HG02798 (cell line): ENCODE data around the gene CSNK1G2.

ENCODE experiments used
- ATAC-seq: cut with Tn5 transposase; IDR thresholded peaks from one replicate; pipeline ENCODE4 v1.9.1; 2021; ENCODE audit warnings: mild to moderate bottlenecking; ENCODE audit not compliant: unreplicated experiment, poor library complexity

The CSNK1G2 gene

DNA sequence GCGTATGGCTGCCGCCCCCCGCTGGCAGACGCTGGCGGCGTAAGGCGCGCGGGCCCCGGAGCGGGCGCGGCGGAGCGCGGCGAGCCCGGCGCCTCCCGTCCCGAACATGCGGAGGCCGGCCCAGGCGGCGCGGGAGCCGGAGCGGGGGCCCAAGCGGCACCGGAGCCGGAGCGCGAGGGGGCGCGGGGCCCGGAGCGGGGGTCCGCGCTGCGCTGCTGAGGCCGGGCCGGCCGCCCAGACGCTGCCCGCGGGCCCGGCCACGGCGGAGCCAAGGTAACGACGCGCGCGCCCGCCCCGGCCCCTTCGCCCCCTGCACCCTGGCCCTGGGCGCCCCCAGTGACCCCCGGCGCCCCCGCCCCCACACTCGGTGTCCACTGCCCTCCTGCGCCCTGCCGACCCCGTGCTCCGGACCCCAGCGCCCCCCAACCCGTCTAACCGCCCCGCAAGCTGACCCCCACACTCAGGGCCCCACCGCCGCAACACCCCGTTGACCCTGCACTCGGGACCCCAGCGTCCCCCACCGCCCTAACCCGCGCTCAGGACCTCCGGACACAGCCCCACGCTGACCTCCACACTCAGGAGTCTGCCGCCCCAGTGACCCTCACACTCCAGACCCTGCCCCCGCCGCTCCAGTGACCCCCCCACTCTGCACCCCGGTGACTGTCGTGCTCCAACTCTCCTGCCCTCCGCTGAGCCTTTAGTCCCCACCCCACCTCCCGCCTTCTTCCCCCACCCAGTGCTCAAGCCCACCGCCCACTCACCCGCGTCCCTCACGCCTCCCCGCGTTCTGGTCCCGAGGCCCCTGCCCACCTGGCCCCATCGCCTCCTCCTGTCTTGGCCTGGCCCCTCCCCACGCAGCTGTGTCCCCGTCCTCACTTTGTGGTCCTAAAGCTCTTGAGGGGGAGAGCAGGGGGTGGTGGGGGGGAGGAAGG lies at the start of gene CSNK1G2:
TSS of gene CSNK1G2 (plus strand) at position 27 of the 932 bp plus-strand sequence. CDS start 28,601 bp downstream, outside the sequence.
- ATAC-seq, result no peak

GRCh38 chr19:1893791-1894190 lies 47.2 kb upstream of the CSNK1G2 start:
- no peak for ATAC-seq

- no peak for ATAC-seq
Observed at GRCh38 chr19:1896508-1896907, 44.5 kb upstream of the CSNK1G2 start.

DNA sequence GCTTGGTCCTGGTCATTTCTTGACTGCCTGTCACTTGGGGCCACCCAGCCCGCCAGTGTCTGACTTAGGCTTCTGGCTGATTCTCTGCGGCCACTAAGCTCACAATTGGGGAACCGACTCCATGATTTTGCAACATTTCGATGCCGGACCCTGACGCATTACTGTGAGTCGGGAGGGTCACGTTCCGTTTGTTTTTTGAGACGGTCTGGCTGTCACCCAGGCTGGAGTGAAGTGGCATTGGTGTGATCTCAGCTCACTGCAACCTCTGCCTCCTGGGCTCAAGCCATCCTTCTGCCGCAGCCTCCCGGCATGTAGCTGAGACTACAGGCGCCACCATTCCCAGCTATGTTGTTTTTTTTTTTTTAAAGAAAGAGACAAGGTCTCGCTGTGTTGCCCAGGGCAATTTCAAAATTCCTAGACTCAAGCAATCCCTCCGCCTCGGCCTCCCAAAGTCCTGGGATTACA lies 39.0 kb upstream of the CSNK1G2 start:
- ATAC-seq, result no peak

DNA sequence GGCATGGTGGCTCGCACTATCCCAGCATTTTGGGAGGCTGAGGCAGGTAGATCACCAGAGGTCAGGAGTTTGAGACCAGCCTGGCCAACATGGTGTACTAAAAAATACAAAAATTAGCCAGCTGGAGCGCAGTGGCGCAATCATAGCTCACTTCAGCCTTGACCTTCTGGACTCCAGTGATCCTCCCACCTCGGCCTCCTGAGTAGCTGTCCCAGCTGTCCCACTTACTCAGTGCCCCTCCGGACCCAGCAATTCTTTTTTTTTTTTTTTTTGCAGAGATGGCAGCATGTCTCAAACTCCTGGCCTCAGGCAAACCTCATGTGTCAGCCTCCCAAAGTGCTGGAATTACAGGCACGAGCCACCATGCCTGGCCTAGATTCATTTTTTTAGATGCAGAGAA lies 38.0 kb upstream of the CSNK1G2 start:
- no peak for ATAC-seq

- ATAC-seq, result no peak
Observed at GRCh38 chr19:1904860-1905109, 36.2 kb upstream of the CSNK1G2 start.

GRCh38 chr19:1905110-1905862 lies 35.7 kb upstream of the CSNK1G2 start, which contains the start of the genes ADAT3 and SCAMP4:
TSS of gene ADAT3 (plus strand) at chr19:1905399. CDS start at chr19:1912048, 6,649 bp downstream.
TSS of gene SCAMP4 (plus strand) at chr19:1905399. CDS start at chr19:1915020, 9,621 bp downstream.
- peak; percentile 90 for ATAC-seq

- no peak for ATAC-seq
Observed at GRCh38 chr19:1905863-1906375, 35.1 kb upstream of the CSNK1G2 start.

DNA sequence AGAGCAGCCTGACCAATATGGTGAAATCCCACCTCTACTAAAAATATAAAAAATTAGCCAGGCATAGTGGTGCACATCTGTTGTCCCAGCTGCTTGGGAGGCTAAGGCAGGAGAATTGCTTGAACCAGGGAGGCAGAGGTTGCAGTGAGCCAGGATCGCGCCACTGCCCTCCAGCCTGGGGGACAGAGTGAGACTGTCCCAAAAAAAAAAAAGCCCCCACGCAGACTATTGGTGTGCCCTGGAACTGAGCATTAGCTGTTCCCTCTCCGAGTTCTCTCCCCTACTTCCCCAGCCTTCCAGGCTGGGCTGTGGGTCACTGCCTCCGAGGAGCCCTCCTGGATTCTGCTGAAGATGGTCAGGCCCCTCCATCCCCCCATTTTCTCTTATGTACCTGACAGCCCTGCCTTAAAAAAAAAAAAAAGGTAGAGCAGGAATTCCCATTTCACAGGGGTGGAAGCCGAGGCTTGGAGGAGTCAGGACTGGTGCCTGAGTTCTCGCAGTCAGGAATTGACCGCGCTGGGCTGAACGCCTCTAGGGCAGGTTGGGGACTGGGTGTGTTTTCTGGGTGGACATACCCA lies 33.9 kb upstream of the CSNK1G2 start:
- ATAC-seq, result no peak

- no peak for ATAC-seq
Observed at GRCh38 chr19:1907563-1908363, 33.2 kb upstream of the CSNK1G2 start.

- no peak for ATAC-seq
Observed at GRCh38 chr19:1908364-1908678, 32.7 kb upstream of the CSNK1G2 start.

DNA sequence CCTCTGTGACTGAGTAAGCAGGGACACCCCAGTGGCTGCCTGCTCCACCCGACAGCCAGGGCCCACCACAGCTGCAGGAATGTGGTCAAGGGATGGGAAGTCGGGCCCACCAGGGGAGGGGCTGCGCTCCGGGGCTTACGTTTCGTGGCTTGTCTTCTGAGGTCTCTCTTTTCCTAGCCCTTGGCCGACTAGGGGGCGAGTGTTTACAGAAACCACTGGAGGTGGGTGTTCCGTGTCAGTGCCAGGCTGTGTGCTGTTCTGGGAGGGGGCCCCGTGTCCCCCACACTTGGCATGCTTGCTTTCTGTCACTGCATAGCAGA lies 31.3 kb upstream of the CSNK1G2 start:
- ATAC-seq, result no peak

DNA sequence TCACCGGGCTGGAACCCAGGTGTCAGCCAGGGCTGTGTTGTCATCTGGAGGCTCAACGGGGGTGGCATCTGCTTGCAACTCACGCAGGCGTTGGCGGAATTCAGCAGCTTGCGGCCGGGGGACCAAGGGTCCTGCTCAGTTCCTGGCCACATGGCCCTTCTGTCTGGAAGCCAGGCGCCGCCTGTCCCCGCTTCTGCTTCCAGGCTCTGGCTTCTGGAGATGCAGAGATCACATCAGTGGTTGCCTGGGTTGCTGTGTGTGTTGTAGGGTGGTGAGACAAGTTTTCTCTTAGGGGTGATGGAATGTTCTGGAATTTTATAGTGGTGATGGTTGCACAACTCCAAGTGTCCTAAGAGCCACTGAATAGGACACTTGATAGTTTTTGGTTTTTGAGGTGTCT lies 30.8 kb upstream of the CSNK1G2 start:
- no peak for ATAC-seq

DNA sequence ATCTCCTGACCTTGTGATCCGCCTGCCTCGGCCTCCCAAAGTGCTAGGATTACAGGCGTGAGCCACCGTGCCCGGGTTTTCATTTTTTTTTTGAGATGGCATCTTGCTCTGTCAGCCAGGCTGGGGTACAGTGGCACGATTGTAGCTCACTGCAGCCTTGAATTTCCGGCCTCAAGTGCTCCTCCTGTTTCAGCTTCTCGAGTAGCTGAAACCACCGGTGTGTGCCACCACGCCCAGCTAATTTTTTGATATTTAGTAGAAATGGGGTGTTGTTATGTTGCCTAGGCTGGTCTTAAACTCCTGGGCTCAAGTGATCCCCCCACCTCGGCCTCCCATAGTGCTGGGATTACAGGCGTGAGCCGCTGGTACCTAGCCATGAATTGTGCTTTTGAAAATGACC lies 29.9 kb upstream of the CSNK1G2 start:
- no peak for ATAC-seq

GRCh38 chr19:1911995-1912394 lies 29.0 kb upstream of the CSNK1G2 start:
- no peak for ATAC-seq

DNA sequence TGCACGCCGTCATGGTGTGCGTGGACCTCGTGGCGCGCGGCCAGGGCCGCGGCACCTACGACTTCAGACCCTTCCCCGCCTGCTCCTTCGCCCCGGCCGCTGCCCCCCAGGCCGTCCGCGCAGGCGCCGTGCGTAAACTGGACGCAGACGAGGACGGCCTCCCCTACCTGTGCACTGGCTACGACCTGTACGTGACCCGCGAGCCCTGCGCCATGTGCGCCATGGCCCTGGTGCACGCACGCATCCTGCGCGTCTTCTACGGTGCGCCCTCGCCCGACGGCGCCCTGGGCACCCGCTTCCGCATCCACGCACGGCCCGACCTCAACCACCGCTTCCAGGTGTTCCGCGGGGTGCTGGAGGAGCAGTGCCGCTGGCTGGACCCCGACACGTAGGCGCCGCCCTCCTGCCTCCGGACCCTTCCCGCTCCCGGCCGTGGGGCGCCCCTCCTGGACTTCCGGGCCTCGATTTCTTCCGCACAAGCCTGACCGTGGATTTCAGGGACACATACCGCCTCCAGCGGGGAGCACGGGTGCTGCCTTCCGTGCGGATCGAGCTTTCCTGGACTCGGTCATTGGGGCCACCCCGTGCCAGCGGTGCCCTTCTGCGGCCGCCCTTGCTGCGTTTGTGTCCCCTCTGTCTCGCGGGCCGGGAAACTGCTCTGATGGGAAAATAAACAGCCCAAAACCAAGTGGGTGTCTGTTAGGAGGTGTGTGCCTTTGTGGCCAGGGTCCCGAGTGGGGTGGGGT lies 28.0 kb upstream of the CSNK1G2 start:
- ATAC-seq, result no peak

DNA sequence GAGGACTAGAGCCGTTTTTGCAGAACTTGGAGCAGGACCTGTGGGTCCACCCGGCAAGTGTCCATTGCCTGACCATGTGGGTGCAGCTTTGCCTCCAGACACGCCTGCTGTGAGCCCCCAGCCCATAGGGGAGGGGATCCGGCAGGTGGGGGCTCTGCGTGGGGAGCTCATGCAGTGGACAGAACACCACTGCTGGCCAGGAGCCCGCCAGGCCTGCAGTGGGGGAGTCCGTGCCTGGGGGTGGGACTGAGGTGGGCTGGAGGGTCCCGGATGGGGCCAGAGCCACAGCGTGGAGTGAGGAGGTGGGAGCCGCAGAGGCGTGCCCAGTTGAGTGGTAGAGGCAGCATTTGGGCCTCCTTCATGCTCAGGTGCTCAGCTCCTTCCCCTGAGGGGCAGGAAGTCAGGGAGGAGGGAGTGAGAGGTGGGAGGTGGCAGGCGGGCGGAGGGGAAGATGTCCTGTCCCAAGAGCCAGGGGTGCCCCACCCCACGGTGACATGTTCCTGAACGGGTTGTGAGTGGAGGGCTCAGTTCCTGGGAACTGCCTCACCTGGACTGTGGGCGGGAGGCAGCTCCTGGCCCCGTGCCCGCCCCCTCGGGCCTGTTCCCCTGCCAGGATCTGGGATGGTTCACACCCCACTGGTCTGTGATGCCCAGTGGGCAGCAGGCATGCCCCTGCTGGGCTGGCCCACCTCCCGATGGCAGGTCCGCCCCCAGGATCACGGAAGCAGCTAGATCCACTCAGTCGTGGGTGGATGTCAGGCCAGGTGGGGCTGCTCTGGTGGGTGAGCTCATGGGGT lies 27.0 kb upstream of the CSNK1G2 start:
- ATAC-seq, result no peak

- no peak for ATAC-seq
Observed at GRCh38 chr19:1914826-1915341, 26.1 kb upstream of the CSNK1G2 start.

DNA sequence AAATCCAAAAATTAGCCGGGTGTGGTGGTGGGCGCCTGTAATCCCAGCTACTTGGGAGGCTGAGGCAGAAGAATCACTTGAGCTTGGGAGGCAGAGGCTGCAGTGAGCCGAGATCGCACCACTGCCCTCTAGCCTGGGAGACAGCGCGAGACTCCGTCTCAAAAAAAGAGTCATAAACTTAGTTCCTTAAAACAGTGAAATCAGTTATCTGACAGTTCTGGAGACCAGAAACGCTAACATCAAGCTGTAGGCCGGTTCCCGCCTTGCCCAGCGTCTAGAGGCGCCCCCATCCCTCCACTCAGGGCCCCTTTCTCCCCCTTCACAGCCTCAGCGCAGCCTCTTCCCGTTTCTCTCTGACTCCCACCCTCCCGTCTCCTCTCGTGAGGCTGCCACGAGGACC lies 23.8 kb upstream of the CSNK1G2 start:
- no peak for ATAC-seq
